ENCODE measurements around the gene MYBPC3. TPM values are rescaled to one million over a fixed set of nuclear protein-coding genes. Genes with fewer than 3 reads are reported as not detected.

Gene MYBPC3
- total RNA-seq (2013) = 1.8 TPM
- polyA plus RNA-seq (1 to 10 TPM in 1 of 3 donors, under 1 TPM in 1, not detected in 1; 0.03 to 7.8 TPM), polyA minus RNA-seq (1.4 and 1.5 TPM in 2 replicates), total RNA-seq (4.6 to 27.8 (median 13.2) reads per million in 11 experiments)

DNA sequence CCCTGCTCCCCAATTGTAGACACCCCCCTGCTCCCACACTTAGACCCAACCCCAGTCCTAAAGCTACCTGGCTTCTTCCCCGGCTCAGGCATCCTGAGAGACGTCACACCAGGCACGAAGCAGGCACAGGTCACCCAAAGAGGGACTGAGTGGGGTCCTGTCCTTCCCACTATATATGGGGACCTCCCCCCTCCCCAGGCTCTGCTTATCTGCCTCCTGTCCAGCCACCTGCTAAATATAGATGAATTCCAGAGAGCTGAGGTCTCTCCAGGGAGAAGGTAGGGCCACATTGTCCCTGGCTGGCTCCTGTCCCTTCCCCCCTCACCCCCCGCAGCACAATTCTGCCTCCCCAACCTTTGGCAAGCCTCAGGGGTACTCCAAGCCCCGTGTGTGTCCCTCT, at the start of gene MYBPC3:
Gene MYBPC3, minus strand, starts transcription at position 147 of the 400 bp plus-strand sequence. Its CDS starts 55 bp downstream, at position 92.
- Mint-ChIP-seq H3K4me3 (no peak within 1 kb of the TSS), H3K27me3 (ENCODE audit: low read depth in 3 of 3) (peaks cover 0 to 7% (median 0%) of the 10 kb centered on the region in 3 donors), H3K9me3 (peaks cover 0 to 2% (median 0%) of the 10 kb centered on the region in 7 donors), H3K27ac (peak within 1 kb of the TSS in 6 of 7 donors; percentile 48 to 73 (median 58)), H3K36me3 (peaks cover 15 to 22% of the 10 kb centered on the region in 2 donors), H3K4me1 (peaks cover 3% of the 10 kb centered on the region)
- no peak within 1 kb of the TSS for H3K4me3 ChIP-seq (replicated peaks in 1 of 3; ENCODE audit: low read depth in 2 of 3, low read length in 3 of 3)
- H3K9ac ChIP-seq (ENCODE audit: insufficient read depth, low read length, poor library complexity, severe bottlenecking) = no peak within 1 kb of the TSS
- H3K4me1 ChIP-seq (ENCODE audit: control insufficient read depth in 1 of 2, insufficient read depth in 2 of 2, low read length in 2 of 2) = no peaks in the 10 kb centered on the region
- TF ChIP-seq, protein P1, sequence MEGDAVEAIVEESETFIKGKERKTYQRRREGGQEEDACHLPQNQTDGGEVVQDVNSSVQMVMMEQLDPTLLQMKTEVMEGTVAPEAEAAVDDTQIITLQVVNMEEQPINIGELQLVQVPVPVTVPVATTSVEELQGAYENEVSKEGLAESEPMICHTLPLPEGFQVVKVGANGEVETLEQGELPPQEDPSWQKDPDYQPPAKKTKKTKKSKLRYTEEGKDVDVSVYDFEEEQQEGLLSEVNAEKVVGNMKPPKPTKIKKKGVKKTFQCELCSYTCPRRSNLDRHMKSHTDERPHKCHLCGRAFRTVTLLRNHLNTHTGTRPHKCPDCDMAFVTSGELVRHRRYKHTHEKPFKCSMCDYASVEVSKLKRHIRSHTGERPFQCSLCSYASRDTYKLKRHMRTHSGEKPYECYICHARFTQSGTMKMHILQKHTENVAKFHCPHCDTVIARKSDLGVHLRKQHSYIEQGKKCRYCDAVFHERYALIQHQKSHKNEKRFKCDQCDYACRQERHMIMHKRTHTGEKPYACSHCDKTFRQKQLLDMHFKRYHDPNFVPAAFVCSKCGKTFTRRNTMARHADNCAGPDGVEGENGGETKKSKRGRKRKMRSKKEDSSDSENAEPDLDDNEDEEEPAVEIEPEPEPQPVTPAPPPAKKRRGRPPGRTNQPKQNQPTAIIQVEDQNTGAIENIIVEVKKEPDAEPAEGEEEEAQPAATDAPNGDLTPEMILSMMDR (IDR thresholded peaks at IDR 0.05) = no peak
- H3K79me2 ChIP-seq (ENCODE audit: insufficient read depth, low read length) = peaks cover 15% of the 10 kb centered on the region
- H3K36me3 ChIP-seq (replicated peaks in 1 of 2; ENCODE audit: control insufficient read depth in 1 of 2, insufficient read depth in 2 of 2, low read length in 2 of 2) = peaks cover 32 to 51% of the 10 kb centered on the region in 2 donors
- no peaks in the 10 kb centered on the region for H3K9me3 ChIP-seq (replicated peaks in 1 of 2; ENCODE audit: control insufficient read depth in 1 of 2, insufficient read depth in 1 of 2, low read length in 2 of 2)
- H4K20me1 ChIP-seq (ENCODE audit: insufficient read depth, low read length) = peaks cover 82% of the 10 kb centered on the region
- H3K27ac ChIP-seq (ENCODE audit: low read depth in 1 of 2, low read length in 2 of 2) = peak within 1 kb of the TSS; percentile 3 to 51
- no peaks in the 10 kb centered on the region for H3K27me3 ChIP-seq (ENCODE audit: control insufficient read depth in 2 of 2, insufficient read depth in 2 of 2, low read length in 2 of 2)
- no peak within 1 kb of the TSS for H3K4me2 ChIP-seq (replicated peaks; ENCODE audit: extremely low read depth, low read length, poor library complexity, severe bottlenecking)
- DNase-seq = no peak
- intact Hi-C loops (cut with micrococcal nuclease) = no loop called here
- no peak within 1 kb of the TSS for H2AFZ ChIP-seq (ENCODE audit: insufficient read depth, low read depth, low read length, poor library complexity, severe bottlenecking)
- 81% methylated on average over 4 of the region's 5 CpGs for WGBS (ENCODE audit: insufficient coverage)

DNA sequence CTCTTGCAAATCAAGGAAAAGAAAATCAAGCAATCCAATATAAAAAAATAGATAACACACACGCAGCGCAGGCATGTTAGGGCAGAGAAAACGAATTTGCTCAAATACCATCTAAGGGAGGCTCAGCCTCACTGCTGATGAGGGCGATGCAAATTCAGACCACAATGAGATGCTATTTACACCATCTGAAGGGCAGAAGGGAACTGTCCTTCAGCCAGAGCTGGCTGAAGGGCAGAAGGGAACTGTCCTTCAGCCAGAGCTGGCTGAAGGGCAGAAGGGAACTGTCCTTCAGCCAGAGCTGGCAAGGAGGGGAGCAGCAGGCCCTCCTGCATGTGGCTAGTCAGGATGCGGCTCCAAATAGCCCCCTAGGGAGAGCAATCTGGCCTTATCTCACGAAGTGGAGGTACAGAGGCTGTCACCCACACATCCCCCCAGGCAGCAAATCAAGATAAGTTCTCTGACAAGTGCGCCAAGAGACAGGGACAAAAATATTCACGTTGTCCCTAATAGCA, 48.3 kb upstream of the MYBPC3 start:
- peaks cover 12% of the 10 kb centered on the region for H3K79me2 ChIP-seq (ENCODE audit: insufficient read depth, low read length)
- H3K9me3 ChIP-seq (replicated peaks in 1 of 2; ENCODE audit: control insufficient read depth in 1 of 2, insufficient read depth in 1 of 2, low read length in 2 of 2) = no peaks in the 10 kb centered on the region
- intact Hi-C loops (cut with micrococcal nuclease) = no loop called here
- H3K9ac ChIP-seq (ENCODE audit: insufficient read depth, low read length, poor library complexity, severe bottlenecking) = peak overlapping the region; percentile 70
- no peaks in the 10 kb centered on the region for H3K36me3 ChIP-seq (replicated peaks in 1 of 2; ENCODE audit: control insufficient read depth in 1 of 2, insufficient read depth in 2 of 2, low read length in 2 of 2)
- H3K36me3 Mint-ChIP-seq = no peaks in the 10 kb centered on the region
- DNase-seq = peak in 1 of 3 donors; percentile 44
- H3K27ac ChIP-seq (ENCODE audit: low read depth in 1 of 2, low read length in 2 of 2) = peak overlapping the region; percentile 71 to 74
- peak overlapping the region; percentile 65 for H3K4me2 ChIP-seq (replicated peaks; ENCODE audit: extremely low read depth, low read length, poor library complexity, severe bottlenecking)
- H3K27me3 Mint-ChIP-seq (ENCODE audit: low read depth in 3 of 3) = peaks cover 0 to 2% (median 1%) of the 10 kb centered on the region in 3 donors
- peaks cover 42 to 55% of the 10 kb centered on the region in 2 donors for H3K4me1 ChIP-seq (ENCODE audit: control insufficient read depth in 1 of 2, insufficient read depth in 2 of 2, low read length in 2 of 2)
- 0% methylated on average over 1 of the region's 8 CpGs for WGBS (ENCODE audit: insufficient coverage)
- TF ChIP-seq, protein P1 (IDR thresholded peaks at IDR 0.05) = no peak
- H2AFZ ChIP-seq (ENCODE audit: insufficient read depth, low read depth, low read length, poor library complexity, severe bottlenecking) = peak overlapping the region; percentile 43
- H3K27ac Mint-ChIP-seq = peak overlapping the region; percentile 86 to 96 (median 91)
- H4K20me1 ChIP-seq (ENCODE audit: insufficient read depth, low read length) = no peaks in the 10 kb centered on the region
- H3K4me3 Mint-ChIP-seq = peak overlapping the region; percentile 70 to 88
- H3K4me3 ChIP-seq (replicated peaks in 1 of 3; ENCODE audit: low read depth in 2 of 3, low read length in 3 of 3) = peak overlapping the region; percentile 2 to 71 (median 33)
- no peaks in the 10 kb centered on the region for H3K27me3 ChIP-seq (ENCODE audit: control insufficient read depth in 2 of 2, insufficient read depth in 2 of 2, low read length in 2 of 2)
- H3K4me1 Mint-ChIP-seq = peaks cover 48% of the 10 kb centered on the region
- H3K9me3 Mint-ChIP-seq = no peaks in the 10 kb centered on the region

Data from CD14-positive monocyte (primary cell).